WTC11 (cell line): Measurements from ENCODE around the gene AMOT. TPM values are rescaled to one million over a fixed set of nuclear protein-coding genes. Genes with fewer than 3 reads are reported as not detected.

ENCODE experiments used
- ATAC-seq: fragments of 200-7000 bp; cut with Tn5 transposase; 2 replicates; pipeline ENCODE4 v1.10.0; 2021; ENCODE audit warnings: mild to moderate bottlenecking, moderate library complexity
- CTCF ChIA-PET: fragments of 300-600 bp; sonication (Branson Sonifier 250); formaldehyde crosslinking; loops from one replicate; lab custom pipeline; 2021; ENCODE audit warnings: antibody characterized with exemption; lab: Charles Lee
- POLR2A ChIA-PET: fragments of 350-600 bp; sonication (Branson Sonifier 250); formaldehyde crosslinking; loops from one replicate; lab custom pipeline; 2021; ENCODE audit warnings: antibody characterized with exemption; lab: Charles Lee
- DNase-seq: peaks from one replicate; pipeline ENCODE4 v3.0.0; 2021; ENCODE audit warnings: low spot score
- H3K27ac Mint-ChIP-seq: 2 replicates; pipeline ENCODE4 v1.8.0; 2021; ENCODE audit warnings: mixed read lengths
- H3K27me3 Mint-ChIP-seq: 2 replicates; pipeline ENCODE4 v1.8.0; 2021; ENCODE audit warnings: low read depth, mild to moderate bottlenecking, moderate library complexity, mixed read lengths
- H3K36me3 Mint-ChIP-seq: 2 replicates; pipeline ENCODE4 v1.8.0; 2021; ENCODE audit warnings: mixed read lengths
- H3K4me1 Mint-ChIP-seq: 2 replicates; pipeline ENCODE4 v1.8.0; 2022; ENCODE audit warnings: mixed read lengths
- H3K4me3 Mint-ChIP-seq: 2 replicates; pipeline ENCODE4 v1.8.0; 2021; ENCODE audit warnings: mild to moderate bottlenecking, moderate library complexity, mixed read lengths
- H3K9me3 Mint-ChIP-seq: 2 replicates; pipeline ENCODE4 v1.8.0; 2021; ENCODE audit warnings: mixed read lengths
- AFF4 ChIP-seq: sonication (generic); formaldehyde crosslinking; IDR thresholded peaks from 2 replicates; pipeline ENCODE4 v1.8.1; 2023; ENCODE audit warnings: mild to moderate bottlenecking, missing genetic modification reagents, borderline replicate concordance
- ATF3 ChIP-seq: sonication (generic); formaldehyde crosslinking; conservative IDR thresholded peaks from 2 replicates; pipeline ENCODE4 v1.8.1; 2022; ENCODE audit warnings: mild to moderate bottlenecking, missing genetic modification reagents
- CBFB ChIP-seq: sonication (generic); formaldehyde crosslinking; IDR thresholded peaks from 2 replicates; pipeline ENCODE4 v1.8.1; 2022; ENCODE audit warnings: mild to moderate bottlenecking, low read depth, missing genetic modification reagents
- ETV6 ChIP-seq: sonication (generic); formaldehyde crosslinking; IDR thresholded peaks from 2 replicates; pipeline ENCODE4 v1.8.1; 2022; ENCODE audit warnings: mild to moderate bottlenecking, missing genetic modification reagents
- FOXP1 ChIP-seq: sonication (generic); formaldehyde crosslinking; IDR thresholded peaks from 2 replicates; pipeline ENCODE4 v1.8.0; 2022; ENCODE audit warnings: missing genetic modification reagents, mild to moderate bottlenecking, moderate library complexity, borderline replicate concordance
- FOXP4 ChIP-seq: sonication (generic); formaldehyde crosslinking; IDR thresholded peaks from 2 replicates; pipeline ENCODE4 v1.8.0; 2022; ENCODE audit warnings: mild to moderate bottlenecking, missing genetic modification reagents
- NR1H2 ChIP-seq: sonication (generic); formaldehyde crosslinking; IDR thresholded peaks from 2 replicates; pipeline ENCODE4 v1.9.0; 2021; ENCODE audit warnings: mild to moderate bottlenecking, moderate library complexity, missing genetic modification reagents
- SMAD4 ChIP-seq: sonication (generic); formaldehyde crosslinking; IDR thresholded peaks from 2 replicates; pipeline ENCODE4 v1.8.0; 2022; ENCODE audit warnings: mild to moderate bottlenecking, missing genetic modification reagents
- TCF7 ChIP-seq: sonication (generic); formaldehyde crosslinking; IDR thresholded peaks from 2 replicates; pipeline ENCODE4 v1.8.0; 2022; ENCODE audit warnings: mild to moderate bottlenecking, low read depth, missing genetic modification reagents, moderate library complexity
- TEAD1 ChIP-seq: sonication (generic); formaldehyde crosslinking; IDR thresholded peaks from 2 replicates; pipeline ENCODE4 v1.8.0; 2022; ENCODE audit warnings: mild to moderate bottlenecking, missing genetic modification reagents
- TEAD4 ChIP-seq: sonication (generic); formaldehyde crosslinking; IDR thresholded peaks from 2 replicates; pipeline ENCODE4 v1.8.0; 2022; ENCODE audit warnings: mild to moderate bottlenecking, missing genetic modification reagents
- ZNF138 ChIP-seq: sonication (generic); formaldehyde crosslinking; conservative IDR thresholded peaks from 2 replicates; pipeline ENCODE4 v1.8.1; 2022; ENCODE audit warnings: mild to moderate bottlenecking, moderate library complexity, missing genetic modification reagents
- ZNF416 ChIP-seq: fragments of 250-450 bp; sonication (Bioruptor Pico); IDR thresholded peaks from 2 replicates; pipeline ENCODE4 v1.9.0; 2021; ENCODE audit warnings: mild to moderate bottlenecking, inconsistent platforms
- ZNF532 ChIP-seq: fragments of 250-450 bp; sonication (Bioruptor Pico); IDR thresholded peaks from 2 replicates; pipeline ENCODE4 v1.9.0; 2021; ENCODE audit warnings: mild to moderate bottlenecking, borderline replicate concordance
- ZSCAN18 ChIP-seq: fragments of 250-450 bp; sonication (Bioruptor Pico); IDR thresholded peaks from 2 replicates; pipeline ENCODE4 v2.1.2; 2022; ENCODE audit warnings: mild to moderate bottlenecking, moderate library complexity
- total RNA-seq: library from RNA; stranded (reverse); gene quantifications from 3 replicates; pipeline ENCODE4 v1.2.3, GENCODE V29; 2021
- TF ChIP-seq, protein P1 (sequence below): sonication (generic); formaldehyde crosslinking; IDR thresholded peaks from 2 replicates; pipeline ENCODE4 v1.8.1; 2022; ENCODE audit warnings: low read depth, missing genetic modification reagents, borderline replicate concordance
- TF ChIP-seq, protein P2 (sequence below): sonication (generic); formaldehyde crosslinking; IDR thresholded peaks from 2 replicates; pipeline ENCODE4 v1.8.0; 2023; ENCODE audit warnings: missing genetic modification reagents

Gene AMOT
- total RNA-seq, 1 experiment from 2014 or later, result 7.2 TPM

DNA sequence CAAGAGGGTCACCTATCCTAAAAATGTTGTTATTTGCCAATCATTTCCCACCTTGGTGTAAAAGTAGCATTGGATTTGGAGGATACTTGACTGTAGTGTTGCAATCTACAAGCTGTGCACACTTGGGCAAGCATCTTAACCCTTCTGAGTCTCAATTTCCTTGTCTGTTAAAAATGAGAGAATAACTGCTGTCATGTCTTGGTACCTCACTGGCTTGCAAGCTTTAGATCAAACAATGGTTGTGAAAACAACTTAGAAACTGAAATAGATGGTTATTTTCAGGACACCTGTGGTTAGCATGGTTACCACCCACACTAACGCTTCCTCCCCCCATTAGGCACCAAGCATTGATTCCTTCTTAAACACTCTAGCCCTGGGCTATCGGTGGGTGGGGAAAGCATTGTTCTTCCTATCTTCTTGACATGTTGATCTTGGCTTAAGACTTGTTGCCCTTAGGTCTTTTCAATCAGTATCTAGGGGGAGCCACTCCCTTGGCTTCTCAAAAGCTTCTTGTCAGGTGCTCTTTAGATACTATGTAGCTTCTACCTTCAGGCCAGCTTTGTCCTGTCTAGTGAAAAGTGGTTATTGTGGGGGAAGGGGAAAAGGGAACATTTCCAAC lies 10.6 kb upstream of the AMOT start (continued):
- TF ChIP-seq ZNF416 (CRISPR knock-in tag), result no peak

DNA sequence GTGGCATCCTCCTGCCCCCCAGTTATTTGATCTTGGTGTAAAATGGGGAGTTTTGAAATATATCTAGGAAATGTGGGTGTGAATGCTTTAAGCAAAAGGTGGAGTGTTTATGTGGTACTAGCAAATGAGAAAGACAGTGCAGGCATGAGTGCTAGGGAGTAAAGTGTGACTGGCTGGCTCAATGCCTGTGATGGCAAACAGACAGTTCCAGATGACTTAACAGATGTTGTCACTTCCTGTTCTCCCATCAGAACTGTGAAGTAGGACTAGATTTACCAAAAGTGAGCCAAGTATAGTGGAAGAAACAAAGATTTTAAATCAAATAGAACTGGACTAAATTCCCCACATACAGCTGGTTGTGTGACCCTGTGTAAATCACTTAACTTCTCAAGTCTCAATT lies 8.4 kb upstream of the AMOT start:
- Mint-ChIP-seq H3K27ac (no peak overlapping the region), H3K36me3 (0 out of 2 replicates have a peak, but pooled peaks cover under 1% of the 10 kb centered on the region), H3K4me3 (no peak overlapping the region)

More for the DNA sequence above, 8.4 kb upstream of the AMOT start:
- peaks cover 22% of the 10 kb centered on the region for H3K4me1 Mint-ChIP-seq
- H3K9me3 Mint-ChIP-seq, result no peaks in the 10 kb centered on the region
- ATAC-seq, result no peak
- 0 out of 2 replicates have a peak, but pooled peaks cover 5% of the 10 kb centered on the region for H3K27me3 Mint-ChIP-seq
- TF ChIP-seq ZNF138 (CRISPR knock-in tag) (no peak), CBFB (no peak), ATF3 (no peak), AFF4 (no peak), ETV6 (CRISPR knock-in tag) (no peak), TCF7 (CRISPR knock-in tag) (no peak), NR1H2 (CRISPR knock-in tag) (no peak), ZNF532 (CRISPR knock-in tag) (no peak), TEAD1 (CRISPR knock-in tag) (no peak), TEAD4 (CRISPR knock-in tag) (no peak), FOXP4 (CRISPR knock-in tag) (no peak), FOXP1 (CRISPR knock-in tag) (no peak), ZSCAN18 (no peak), SMAD4 (CRISPR knock-in tag) (no peak)
- TF ChIP-seq, protein P1, sequence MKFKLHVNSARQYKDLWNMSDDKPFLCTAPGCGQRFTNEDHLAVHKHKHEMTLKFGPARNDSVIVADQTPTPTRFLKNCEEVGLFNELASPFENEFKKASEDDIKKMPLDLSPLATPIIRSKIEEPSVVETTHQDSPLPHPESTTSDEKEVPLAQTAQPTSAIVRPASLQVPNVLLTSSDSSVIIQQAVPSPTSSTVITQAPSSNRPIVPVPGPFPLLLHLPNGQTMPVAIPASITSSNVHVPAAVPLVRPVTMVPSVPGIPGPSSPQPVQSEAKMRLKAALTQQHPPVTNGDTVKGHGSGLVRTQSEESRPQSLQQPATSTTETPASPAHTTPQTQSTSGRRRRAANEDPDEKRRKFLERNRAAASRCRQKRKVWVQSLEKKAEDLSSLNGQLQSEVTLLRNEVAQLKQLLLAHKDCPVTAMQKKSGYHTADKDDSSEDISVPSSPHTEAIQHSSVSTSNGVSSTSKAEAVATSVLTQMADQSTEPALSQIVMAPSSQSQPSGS (CRISPR knock-in tag), result no peak
- TF ChIP-seq, protein P2, sequence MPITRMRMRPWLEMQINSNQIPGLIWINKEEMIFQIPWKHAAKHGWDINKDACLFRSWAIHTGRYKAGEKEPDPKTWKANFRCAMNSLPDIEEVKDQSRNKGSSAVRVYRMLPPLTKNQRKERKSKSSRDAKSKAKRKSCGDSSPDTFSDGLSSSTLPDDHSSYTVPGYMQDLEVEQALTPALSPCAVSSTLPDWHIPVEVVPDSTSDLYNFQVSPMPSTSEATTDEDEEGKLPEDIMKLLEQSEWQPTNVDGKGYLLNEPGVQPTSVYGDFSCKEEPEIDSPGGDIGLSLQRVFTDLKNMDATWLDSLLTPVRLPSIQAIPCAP, result no peak
- TF ChIP-seq, all 79 proteins: peak for 0
- no peak for DNase-seq
- CTCF ChIA-PET, result no interaction called here
- POLR2A ChIA-PET, result no interaction called here
